Stimulated activated CD8-positive, alpha-beta memory T cell treated with anti-CD3 and anti-CD28 coated beads, Interleukin-12 subunit alpha, Interleukin-12 subunit beta, amount 100 ng/mL, for 24 hours (primary cell): ENCODE results near the gene TMEM82.

Experiments used
- DNase-seq: peaks from one replicate; pipeline ENCODE4 v3.0.0-alpha.2; 2020; ENCODE audit errors: extremely low read depth

TMEM82 gene

DNA sequence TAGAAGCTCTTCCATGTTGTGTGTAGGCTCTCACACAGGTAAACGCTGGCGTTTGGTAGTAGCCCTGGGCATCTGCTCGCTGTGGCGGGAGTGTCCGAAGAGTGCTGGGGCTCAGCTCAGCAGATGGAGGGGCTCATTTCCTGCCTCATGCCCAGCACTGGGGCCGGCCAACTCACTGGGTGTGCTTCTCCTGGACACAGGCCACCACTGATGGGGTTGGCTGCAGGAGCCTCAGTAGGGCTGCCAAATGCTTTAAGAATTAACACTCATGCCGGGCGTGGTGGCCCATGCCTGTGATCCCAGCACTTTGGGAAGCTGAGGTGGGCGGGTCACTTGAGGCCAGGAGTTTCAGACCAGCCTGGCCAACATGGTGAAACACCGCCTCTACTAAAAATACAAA lies 44.3 kb downstream of the TMEM82 start:
- no peak for DNase-seq

DNA sequence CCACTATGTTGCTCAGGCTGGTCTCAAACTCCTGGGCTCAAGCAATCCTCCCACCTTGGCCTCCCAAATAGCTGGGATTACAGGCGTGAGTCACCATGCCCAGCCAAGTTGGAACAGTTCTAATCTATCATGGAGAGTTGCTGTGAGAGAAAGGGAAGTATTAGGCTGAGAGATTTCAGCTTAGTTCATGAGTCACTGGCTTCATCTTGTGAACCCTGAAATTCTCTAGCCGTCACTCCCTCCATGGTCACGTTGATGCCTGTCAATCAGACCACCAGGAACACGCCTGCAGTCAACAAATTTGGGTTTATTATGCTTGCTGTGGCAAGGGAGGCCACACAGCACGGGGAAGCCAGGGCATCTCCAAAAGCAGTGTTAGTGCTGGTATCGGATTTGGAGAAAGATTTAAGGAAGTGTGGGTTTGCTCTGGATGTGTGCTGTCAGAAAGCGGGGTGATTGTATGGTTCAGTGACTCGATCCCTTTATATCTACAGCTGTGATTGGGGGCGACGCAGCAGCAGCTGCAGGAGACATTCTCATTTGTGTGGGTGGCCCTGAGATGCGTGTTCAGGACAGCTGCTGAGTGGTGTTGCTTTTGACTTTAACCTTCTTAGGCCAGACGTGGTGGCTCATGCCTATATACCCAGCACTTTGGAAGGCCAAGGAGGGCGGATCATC lies 46.5 kb downstream of the TMEM82 start:
- DNase-seq: no peak

DNA sequence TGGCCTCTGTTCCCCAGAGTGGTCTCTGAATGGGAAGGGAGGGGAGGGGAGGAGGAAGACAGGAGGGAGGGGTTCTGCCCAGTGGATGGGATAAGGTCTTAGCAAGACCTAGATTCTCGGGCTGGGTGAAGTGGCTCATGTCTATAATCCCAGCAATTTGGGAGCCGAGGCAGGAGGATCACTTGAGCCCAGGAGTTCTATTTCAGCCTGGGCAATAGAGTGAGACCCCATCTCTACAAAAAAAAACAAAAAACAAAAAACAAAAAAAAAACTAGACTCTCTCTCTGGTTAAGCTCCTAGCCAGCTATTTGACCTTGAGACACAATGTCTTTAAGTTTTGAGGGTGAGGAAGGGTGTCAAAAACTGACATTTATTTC lies 53.8 kb downstream of the TMEM82 start:
- no peak for DNase-seq
